GM21390 (cell line): Measurements from ENCODE around the gene SH3RF2.

Experiments used
- ATAC-seq: cut with Tn5 transposase; IDR thresholded peaks from one replicate; pipeline ENCODE4 v1.9.1; 2021; ENCODE audit not compliant: unreplicated experiment

The SH3RF2 gene

DNA sequence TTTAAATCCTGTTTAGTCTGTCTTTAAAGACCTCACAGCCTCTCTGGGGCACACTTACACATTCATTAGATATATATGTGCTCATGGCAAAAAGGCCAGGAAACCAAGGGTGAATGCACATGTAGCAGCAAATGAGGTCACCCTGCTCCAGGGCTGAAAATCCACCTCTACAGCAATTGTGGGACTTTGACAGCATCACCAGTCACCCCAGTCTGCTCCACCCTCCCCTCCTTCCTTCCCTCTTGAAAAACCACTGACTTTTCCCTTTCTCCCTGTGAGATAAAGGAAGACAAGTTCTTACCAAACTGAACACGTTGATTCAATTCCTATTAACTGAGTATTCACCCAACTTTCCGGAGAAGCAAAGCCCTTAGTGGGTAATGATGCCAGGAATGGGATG is 15.2 kb upstream of the SH3RF2 start:
- no peak for ATAC-seq

GRCh38 chr5:145922059-145922458 is 14.3 kb upstream of the SH3RF2 start:
- ATAC-seq, result no peak

DNA sequence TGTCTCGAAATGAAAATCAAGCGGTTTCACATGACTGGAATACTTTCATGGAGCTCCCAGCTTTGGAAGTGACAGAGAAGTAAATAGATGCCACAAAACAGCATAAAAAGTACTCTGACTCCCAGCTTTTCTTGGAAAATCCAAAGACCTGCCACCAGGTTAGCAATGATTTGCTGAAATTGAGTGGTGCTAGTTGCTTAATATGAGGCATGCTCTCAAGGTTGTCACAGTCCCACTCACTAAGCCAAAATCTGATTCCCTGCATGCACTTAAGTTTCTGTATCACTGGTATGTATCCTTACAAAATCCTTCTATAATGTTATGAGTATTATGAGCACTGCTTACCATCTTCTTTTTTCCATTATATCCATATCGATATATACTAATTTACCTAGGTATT is 13.0 kb upstream of the SH3RF2 start:
- ATAC-seq, result no peak

DNA sequence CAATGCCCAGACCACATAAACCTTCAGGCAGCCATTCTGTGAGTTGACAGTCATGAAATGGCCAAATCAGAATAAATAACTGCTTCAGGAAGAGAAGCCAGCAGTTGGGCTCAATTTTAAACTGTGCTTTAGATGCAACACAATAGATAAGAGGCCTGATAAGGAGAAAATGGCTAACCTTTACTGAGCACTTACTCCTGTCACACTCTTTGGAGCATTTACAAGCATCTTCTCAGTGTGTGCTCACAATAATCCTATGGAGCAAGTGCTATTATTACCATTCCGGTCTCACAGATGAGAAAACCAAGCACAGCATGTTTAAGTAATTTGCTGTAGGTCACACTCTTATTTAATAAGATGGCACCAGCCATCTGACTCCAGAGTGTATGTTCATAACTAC is 11.5 kb upstream of the SH3RF2 start:
- no peak for ATAC-seq

GRCh38 chr5:145925353-145925752 is 11.0 kb upstream of the SH3RF2 start:
- no peak for ATAC-seq

DNA sequence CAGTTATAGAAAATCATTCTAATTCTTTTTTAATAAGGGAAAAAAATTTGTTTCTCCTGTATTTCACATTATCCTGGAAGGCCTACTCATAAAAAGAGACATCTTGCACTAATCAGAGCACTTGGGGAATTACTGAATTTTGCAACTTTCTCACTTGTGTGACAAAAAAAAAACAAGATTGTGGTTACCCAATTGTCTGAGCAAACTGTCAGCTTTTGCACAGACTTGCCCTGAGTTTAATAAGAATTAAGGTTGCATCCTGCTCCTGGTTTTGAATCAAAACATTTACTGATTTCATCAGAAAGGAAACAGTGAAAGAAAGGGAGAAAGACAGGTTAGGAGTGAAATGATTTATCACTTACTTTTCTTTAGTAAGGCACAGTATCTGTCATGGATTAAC is 10.6 kb upstream of the SH3RF2 start:
- no peak for ATAC-seq

GRCh38 chr5:145931718-145932117 is 4.7 kb upstream of the SH3RF2 start:
- no peak for ATAC-seq

DNA sequence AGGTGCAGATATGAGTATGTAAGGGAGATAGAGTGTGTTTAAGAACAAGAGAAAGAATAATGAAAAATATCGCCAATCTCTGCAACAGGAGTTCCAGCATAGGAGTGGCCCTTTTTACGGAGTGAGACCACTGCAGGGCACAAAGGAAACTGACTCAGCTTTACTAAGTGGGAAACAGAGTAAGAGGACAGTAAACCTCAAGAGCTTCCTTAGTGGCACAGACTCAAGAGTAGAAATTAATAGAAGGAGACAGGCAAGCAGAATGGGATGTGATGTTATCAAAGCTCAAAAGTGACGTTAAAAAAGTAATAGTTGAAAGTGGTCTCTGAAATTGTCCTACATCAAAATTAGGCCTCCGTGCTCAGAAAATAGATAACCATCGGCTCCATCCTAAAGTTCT is 2.1 kb upstream of the SH3RF2 start:
- ATAC-seq, result no peak

DNA sequence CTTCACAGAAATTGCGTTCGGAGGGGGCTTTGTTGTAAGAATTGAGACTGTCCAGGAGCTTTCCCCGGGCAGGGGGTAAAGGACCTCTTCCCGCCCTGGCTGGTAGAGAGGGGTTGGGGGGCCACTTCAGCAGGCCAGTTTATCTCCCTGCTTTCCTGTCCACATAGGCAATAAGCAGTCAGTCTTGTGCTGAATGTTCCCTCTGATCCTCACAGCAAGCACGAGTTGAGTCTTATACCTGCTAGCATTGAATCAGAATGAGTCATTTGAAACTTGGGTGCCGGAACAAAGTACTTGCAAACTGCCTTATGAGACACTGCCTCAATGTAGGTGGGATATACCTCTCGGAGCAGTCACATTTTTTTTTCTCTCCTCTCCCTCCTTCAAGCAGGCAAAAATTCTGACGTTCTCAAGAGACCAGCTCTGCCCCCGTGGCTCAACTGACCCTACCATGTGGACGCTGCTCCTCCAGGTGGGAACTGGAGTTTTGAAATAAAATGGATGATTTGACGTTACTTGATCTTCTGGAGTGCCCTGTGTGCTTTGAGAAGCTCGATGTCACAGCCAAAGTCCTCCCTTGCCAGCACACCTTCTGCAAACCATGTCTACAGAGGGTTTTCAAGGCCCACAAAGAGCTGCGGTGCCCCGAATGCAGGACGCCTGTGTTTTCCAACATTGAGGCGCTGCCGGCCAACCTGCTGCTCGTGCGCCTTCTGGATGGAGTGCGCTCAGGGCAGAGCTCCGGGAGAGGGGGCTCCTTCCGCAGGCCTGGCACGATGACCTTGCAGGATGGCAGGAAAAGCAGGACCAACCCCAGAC is 1.3 kb downstream of the SH3RF2 start:
- peak; percentile 45 for ATAC-seq

DNA sequence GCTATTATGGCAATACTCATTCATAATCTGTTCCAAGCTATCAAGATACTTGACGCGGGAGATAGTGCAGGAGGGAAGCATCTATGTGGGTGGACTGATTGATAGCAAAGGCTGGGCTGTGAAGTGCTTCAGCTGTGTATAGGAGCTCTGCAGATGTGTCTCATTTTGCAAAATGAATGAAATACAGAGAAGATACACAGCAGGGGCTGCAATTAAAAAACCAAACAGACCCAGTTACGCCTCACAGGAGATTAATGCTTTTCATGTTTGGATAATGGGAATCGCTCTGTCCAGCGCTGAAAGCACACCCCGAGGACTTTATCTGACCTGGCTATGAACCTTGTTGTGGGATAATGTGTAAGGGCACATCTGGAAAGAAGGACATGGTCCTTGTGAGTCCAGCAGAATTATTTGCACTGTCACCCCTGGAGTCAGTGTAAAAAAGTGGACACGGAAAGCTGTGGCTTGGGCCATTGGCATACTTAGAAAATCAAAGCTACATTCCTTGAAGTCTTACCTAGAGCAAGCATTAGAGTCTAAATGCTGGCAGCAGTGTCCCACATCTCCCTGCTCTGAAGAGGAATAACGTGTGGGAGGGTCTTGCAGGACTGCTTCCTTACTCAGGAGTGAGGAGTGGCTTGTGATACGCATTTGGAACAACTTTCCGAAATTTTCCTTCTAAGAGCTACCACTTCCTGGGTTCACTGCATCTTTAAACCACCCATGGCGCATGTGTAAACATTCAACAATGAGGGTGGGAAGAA is 2.6 kb downstream of the SH3RF2 start:
- no peak for ATAC-seq

- ATAC-seq, result no peak
Measured at GRCh38 chr5:145939540-145940065, 3.2 kb downstream of the SH3RF2 start.

GRCh38 chr5:145941096-145941447 is 4.7 kb downstream of the SH3RF2 start:
- ATAC-seq, result no peak

GRCh38 chr5:145941448-145942130 is 5.2 kb downstream of the SH3RF2 start:
- ATAC-seq, result no peak

DNA sequence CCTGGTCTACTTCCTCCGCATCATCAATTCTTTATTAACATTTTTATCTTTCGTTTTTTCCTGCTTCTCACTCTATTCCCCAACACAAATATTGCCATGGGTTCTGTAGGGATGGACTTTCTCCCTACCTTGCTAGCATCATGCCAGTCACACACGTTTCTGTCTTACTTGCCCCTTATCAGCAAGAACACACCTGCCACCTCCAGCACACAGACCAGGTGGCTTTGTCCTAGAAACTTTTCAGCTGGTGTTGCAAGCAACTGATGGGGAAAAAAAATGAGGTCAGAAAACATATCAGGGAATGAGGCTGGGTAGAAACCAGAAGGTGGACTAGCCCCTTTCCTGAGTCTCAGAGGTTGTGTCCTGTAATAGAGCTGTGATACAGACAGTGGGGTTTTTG is 5.8 kb downstream of the SH3RF2 start:
- ATAC-seq, result no peak

- no peak for ATAC-seq
Measured at GRCh38 chr5:145942749-145943148, 6.4 kb downstream of the SH3RF2 start.

GRCh38 chr5:145943674-145944121 is 7.3 kb downstream of the SH3RF2 start:
- ATAC-seq, result no peak

GRCh38 chr5:145944328-145944727 is 8.0 kb downstream of the SH3RF2 start:
- no peak for ATAC-seq

DNA sequence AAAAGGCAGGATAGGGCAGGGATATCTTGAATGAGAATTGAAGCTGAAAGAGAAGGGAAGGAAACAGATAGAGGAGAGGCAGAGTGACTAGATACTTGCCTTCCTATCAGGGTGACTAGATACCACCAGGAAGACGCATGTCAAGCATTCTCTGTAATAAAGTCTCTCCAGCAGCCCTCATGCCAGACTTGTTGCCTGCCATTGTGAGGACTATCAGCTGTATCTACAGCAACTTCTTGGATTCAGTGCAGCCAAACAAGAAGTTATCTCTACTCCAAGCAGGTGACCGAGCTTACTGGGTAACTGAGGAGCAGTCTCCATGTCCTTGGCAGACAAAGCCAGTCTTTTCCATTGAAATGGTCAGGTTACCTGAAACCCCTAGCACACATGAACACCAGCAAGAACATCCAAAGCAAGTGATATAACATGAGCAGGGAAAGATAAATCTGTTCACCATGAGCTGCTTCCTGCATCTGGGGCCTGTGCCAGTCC is 9.3 kb downstream of the SH3RF2 start:
- no peak for ATAC-seq

GRCh38 chr5:145946112-145946861 is 9.9 kb downstream of the SH3RF2 start:
- ATAC-seq, result peak; percentile 82

GRCh38 chr5:145947581-145947980 is 11.2 kb downstream of the SH3RF2 start:
- no peak for ATAC-seq

GRCh38 chr5:145948047-145948446 is 11.7 kb downstream of the SH3RF2 start:
- no peak for ATAC-seq
